Measurements from ENCODE around the gene CNN1.
"Not testable (repeated sequence)": the region's sequence is repeated elsewhere in the genome, so short reads cannot be mapped to it uniquely, and the experiment has no call there.

DNA sequence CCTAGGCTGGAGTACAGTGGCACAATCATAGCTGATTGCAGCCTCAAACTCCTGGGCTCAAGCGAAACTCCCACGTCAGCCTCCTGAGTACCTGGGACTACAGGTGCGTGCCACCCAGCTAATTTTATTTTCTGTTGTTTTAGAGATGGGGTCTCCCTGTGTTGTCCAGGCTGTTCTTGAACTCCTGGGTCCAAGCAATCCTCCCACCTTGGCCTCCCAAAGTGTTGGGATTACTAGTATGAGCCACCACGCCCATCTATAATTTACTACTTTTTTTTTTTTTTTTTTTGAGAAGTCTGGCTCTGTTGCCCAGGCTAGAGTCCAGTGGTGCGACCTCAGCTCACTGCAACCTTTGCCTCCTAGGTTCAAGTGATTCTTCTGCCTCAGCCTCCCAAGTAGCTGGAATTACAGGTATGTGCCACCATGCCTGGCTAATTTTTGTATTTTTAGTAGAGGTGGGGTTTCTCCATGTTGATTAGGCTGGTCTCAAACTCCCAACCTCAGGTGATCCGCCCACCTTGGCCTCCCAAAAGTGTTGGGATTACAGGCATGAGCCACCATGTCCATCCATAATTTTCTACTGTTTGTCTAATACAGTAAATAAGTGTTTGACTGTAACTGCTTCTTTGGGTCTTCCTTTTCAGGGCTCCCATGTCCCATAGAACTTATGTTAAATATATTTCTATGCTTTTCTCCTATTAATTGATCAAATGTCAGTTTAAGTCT is 25.6 kb downstream of the CNN1 start:
- not testable (repeated sequence) for TF ChIP-seq CEBPB (IDR thresholded peaks at IDR 0.05; ENCODE audit: low read depth, low read length); NANOG (IDR thresholded peaks at IDR 0.05; ENCODE audit: insufficient read depth, low read depth, low read length, poor library complexity, severe bottlenecking); RBBP5 (IDR thresholded peaks at IDR 0.05; ENCODE audit: borderline replicate concordance, low read depth, low read length); EP300 (IDR thresholded peaks at IDR 0.05; ENCODE audit: borderline replicate concordance in 1 of 2, low read depth in 2 of 2, low read length in 2 of 2); EZH2 (IDR thresholded peaks at IDR 0.05; ENCODE audit: low read depth, low read length, severe bottlenecking)
